NB4 (cell line): Measurements from ENCODE around the gene KASH5.
"Not testable (repeated sequence)": the region's sequence is repeated elsewhere in the genome, so short reads cannot be mapped to it uniquely, and the experiment has no call there.

Source experiments
- DNase-seq: peaks from one replicate; pipeline ENCODE4 v3.0.0; 2010; ENCODE audit warnings: low read depth
- H3K4me3 ChIP-seq: one replicate; pipeline ENCODE4 v1.5.1; 2011; ENCODE audit warnings: mild to moderate bottlenecking, low read depth, low read length, moderate library complexity
- CTCF ChIP-seq: IDR thresholded peaks from one replicate; pipeline ENCODE4 v1.5.1; 2012; ENCODE audit warnings: low read depth, low read length
- MAX ChIP-seq: IDR thresholded peaks from 2 replicates; pipeline ENCODE4 v1.6.1; 2011; ENCODE audit warnings: low read depth, low read length
- MYC ChIP-seq: IDR thresholded peaks from 2 replicates; pipeline ENCODE4 v1.6.1; 2011; ENCODE audit warnings: low read depth, low read length
- POLR2A ChIP-seq: IDR thresholded peaks from 2 replicates; pipeline ENCODE4 v1.6.1; 2011; ENCODE audit warnings: mild to moderate bottlenecking; ENCODE audit not compliant: insufficient read length; ENCODE audit errors: extremely low read depth

The KASH5 gene

GRCh38 chr19:49443366-49444099 is 55.5 kb downstream of the KASH5 start:
- H3K4me3 ChIP-seq: peak overlapping the region; percentile 36
- TF ChIP-seq POLR2A: no peak
- peak; percentile 64 for TF ChIP-seq MAX
- TF ChIP-seq MYC: peak; percentile 46
- TF ChIP-seq CTCF: peak; percentile 84
- peak; percentile 95 for DNase-seq

GRCh38 chr19:49444100-49444700 is 56.2 kb downstream of the KASH5 start:
- not testable (repeated sequence) for H3K4me3 ChIP-seq, DNase-seq

GRCh38 chr19:49445997-49446396 is 57.9 kb downstream of the KASH5 start:
- DNase-seq: no peak
- H3K4me3 ChIP-seq: no peak overlapping the region
- TF ChIP-seq MYC (no peak), POLR2A (no peak), MAX (no peak), CTCF (no peak)

GRCh38 chr19:49447485-49448431 is 59.7 kb downstream of the KASH5 start:
- peak; percentile 48 for DNase-seq
- no peak overlapping the region for H3K4me3 ChIP-seq
- TF ChIP-seq POLR2A (no peak), MAX (no peak), CTCF (no peak), MYC (no peak)

- no peak for TF ChIP-seq MAX
- TF ChIP-seq MYC: no peak
- no peak for TF ChIP-seq POLR2A
- TF ChIP-seq CTCF: no peak
- no peak overlapping the region for H3K4me3 ChIP-seq
- no peak for DNase-seq
Observed at GRCh38 chr19:49448432-49448786, 60.4 kb downstream of the KASH5 start.

- H3K4me3 ChIP-seq: peak overlapping the region; percentile 99
- DNase-seq: no peak
- TF ChIP-seq MAX (no peak), MYC (no peak), POLR2A (no peak), CTCF (no peak)
Observed at GRCh38 chr19:49450405-49450804, 62.4 kb downstream of the KASH5 start.
